AG10803 (cell line): ENCODE data around the gene MSH5.

Experiments
- DNase-seq: peaks from one replicate; pipeline ENCODE4 v3.0.0; 2010; ENCODE audit warnings: low read depth
- H3K4me3 ChIP-seq: 2 replicates; pipeline ENCODE4 v1.5.1; 2011; ENCODE audit warnings: mild to moderate bottlenecking, low read length, control low read depth
- TF ChIP-seq, protein P1 (sequence below): conservative IDR thresholded peaks from 2 replicates; pipeline ENCODE4 v1.5.1; 2011; ENCODE audit warnings: mild to moderate bottlenecking, low read length, control low read depth, inconsistent platforms

Gene MSH5

DNA sequence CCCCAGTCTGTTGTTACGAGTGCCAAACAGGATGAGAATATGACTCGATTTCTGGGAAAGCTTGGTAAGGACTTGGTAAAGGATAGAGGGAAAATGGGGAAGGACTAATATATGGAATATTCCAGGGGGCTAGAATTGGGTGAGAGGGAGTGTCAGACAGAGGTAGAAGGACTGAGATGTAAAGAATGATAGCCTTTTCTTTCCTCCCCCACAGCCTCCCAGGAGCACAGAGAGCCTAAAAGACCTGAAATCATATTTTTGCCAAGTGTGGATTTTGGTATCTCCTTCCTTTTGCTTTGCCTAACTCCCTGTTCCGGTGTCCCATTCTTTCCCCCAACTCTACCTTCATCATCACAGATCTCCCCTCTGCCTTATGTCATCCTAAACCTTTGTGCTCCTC, 3.1 kb downstream of the MSH5 start:
- TF ChIP-seq, protein P1, sequence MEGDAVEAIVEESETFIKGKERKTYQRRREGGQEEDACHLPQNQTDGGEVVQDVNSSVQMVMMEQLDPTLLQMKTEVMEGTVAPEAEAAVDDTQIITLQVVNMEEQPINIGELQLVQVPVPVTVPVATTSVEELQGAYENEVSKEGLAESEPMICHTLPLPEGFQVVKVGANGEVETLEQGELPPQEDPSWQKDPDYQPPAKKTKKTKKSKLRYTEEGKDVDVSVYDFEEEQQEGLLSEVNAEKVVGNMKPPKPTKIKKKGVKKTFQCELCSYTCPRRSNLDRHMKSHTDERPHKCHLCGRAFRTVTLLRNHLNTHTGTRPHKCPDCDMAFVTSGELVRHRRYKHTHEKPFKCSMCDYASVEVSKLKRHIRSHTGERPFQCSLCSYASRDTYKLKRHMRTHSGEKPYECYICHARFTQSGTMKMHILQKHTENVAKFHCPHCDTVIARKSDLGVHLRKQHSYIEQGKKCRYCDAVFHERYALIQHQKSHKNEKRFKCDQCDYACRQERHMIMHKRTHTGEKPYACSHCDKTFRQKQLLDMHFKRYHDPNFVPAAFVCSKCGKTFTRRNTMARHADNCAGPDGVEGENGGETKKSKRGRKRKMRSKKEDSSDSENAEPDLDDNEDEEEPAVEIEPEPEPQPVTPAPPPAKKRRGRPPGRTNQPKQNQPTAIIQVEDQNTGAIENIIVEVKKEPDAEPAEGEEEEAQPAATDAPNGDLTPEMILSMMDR, result no peak
- H3K4me3 ChIP-seq, result no peak overlapping the region
- DNase-seq, result no peak

DNA sequence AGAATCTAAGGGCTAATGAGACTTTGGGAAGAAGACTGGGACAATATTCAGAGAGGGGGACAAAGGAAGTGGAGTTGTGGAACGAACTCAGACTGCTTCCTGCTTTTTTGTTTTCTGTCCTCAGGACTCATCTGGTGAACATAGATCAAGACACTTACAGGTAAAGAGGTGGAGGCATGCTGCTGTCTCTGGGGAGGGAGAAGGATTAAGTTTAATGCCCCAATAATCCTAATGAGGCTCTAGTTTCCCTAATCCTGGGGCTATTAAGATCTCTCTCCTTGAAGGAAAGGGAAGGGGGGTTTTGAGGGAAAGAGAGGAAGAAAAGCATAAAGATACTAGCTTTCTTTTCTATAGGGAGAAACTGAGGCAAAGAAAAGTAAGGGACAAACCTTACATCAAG, 4.6 kb downstream of the MSH5 start:
- no peak overlapping the region for H3K4me3 ChIP-seq
- TF ChIP-seq, protein P1, result no peak
- no peak for DNase-seq

- TF ChIP-seq, protein P1, result no peak
- H3K4me3 ChIP-seq, result no peak overlapping the region
- DNase-seq, result no peak
Measured at GRCh38 chr6:31749301-31750036, 9.7 kb downstream of the MSH5 start.

- no peak overlapping the region for H3K4me3 ChIP-seq
- no peak for DNase-seq
- TF ChIP-seq, protein P1, result no peak
Measured at GRCh38 chr6:31750411-31751022, 10.7 kb downstream of the MSH5 start.

DNA sequence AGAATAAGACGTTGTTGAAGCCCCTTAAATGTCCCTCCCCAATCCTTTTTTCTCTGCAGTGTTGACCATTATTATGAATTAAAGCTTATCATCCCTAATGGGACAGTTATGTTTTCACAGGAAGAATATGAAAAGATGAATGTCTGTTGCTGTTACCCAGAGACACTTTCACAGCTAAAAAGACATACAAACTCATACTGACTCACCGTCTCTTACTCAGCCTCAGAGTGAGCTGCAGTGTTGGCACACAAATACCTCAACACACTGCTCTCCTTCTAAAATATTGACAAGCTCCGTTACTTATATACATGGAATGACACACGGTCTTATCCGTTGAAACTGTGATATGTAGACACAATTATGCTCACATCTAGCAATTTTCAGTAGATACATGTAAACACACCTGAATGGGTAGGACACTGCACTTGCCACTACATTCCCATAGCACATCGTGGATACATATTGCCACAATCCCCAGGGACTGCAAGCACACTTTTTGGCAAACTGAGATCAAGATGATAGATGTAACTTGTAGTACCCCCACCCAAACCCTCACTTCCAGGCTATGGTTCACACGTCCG, 13.0 kb downstream of the MSH5 start:
- no peak overlapping the region for H3K4me3 ChIP-seq
- TF ChIP-seq, protein P1, result no peak
- DNase-seq, result peak; percentile 65

- TF ChIP-seq, protein P1, result no peak
- H3K4me3 ChIP-seq, result no peak overlapping the region
- no peak for DNase-seq
Measured at GRCh38 chr6:31758281-31758680, 18.5 kb downstream of the MSH5 start.

DNA sequence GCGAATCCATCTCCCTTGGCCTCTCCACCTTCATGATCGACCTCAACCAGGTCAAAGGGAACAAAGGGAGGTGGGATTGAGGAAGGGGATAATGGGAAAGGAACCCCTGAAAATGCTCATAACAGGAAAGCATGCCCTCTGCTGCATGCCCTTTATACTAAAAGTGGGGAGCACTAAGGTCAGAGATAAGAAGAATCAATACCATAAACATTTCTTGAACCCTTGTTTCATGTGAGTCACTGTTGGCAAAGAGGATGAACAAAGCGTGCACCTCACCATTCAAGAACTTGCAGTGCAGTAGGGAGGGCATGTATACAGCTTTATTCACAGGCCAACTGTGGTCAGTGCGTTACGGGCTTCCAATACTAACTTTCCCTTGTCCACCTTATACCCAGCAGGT, 21.0 kb downstream of the MSH5 start:
- H3K4me3 ChIP-seq, result no peak overlapping the region
- TF ChIP-seq, protein P1, result no peak
- no peak for DNase-seq
